Tibial nerve (tissue), 4 donors: ENCODE results near the gene GSN. TPM values are rescaled to one million over a fixed set of nuclear protein-coding genes. Genes with fewer than 3 reads are reported as not detected.

Source experiments
- DNase-seq, 2 donors: peaks; one replicate each; pipeline ENCODE4 v3.0.0-alpha.2; 2019; ENCODE audit warnings: low spot score in 2 of 2
- H3K27ac ChIP-seq, 4 donors: fragments of 200-600 bp; sonication (generic) in 3 of 4; one replicate each; pipeline ENCODE4 v1.5.1; 2017 to 2019; ENCODE audit warnings: mild to moderate bottlenecking in 1 of 4
- H3K27me3 ChIP-seq, 2 donors: fragments of 200-600 bp; sonication (generic) in 1 of 2; one replicate each; pipeline versions ENCODE4 v1.5.1 to v1.6.0; 2017 to 2019
- H3K36me3 ChIP-seq, 3 donors: fragments of 200-600 bp; sonication (generic); one replicate each; pipeline ENCODE4 v1.5.1; 2018 to 2019
- H3K4me1 ChIP-seq, 4 donors: fragments of 200-600 bp; sonication (generic) in 3 of 4; one replicate each; pipeline ENCODE4 v1.5.1; 2017 to 2019
- H3K4me3 ChIP-seq, 4 donors: fragments of 200-600 bp; sonication (generic) in 3 of 4; one replicate each; pipeline ENCODE4 v1.5.1; 2017 to 2019; ENCODE audit warnings: mild to moderate bottlenecking in 1 of 4, moderate library complexity in 1 of 4
- H3K9me3 ChIP-seq, 4 donors: fragments of 200-600 bp; sonication (generic) in 3 of 4; one replicate each; pipeline ENCODE4 v1.5.1; 2017 to 2019
- CTCF ChIP-seq, 5 experiments: fragments of 200-600 bp in 3 of 5; fragments of 450-650 bp in 2 of 5; sonication (generic) in 3 of 5; IDR thresholded peaks; one replicate each; pipeline ENCODE4 v1.5.1; 2016 to 2019; ENCODE audit warnings: antibody characterized with exemption in 5 of 5, mild to moderate bottlenecking in 3 of 5, moderate library complexity in 2 of 5
- EP300 ChIP-seq, 2 donors: sonication (generic); formaldehyde crosslinking; IDR thresholded peaks; one replicate each; pipeline ENCODE4 v1.6.1; 2017; ENCODE audit warnings: antibody characterized with exemption in 2 of 2, mild to moderate bottlenecking in 1 of 2
- POLR2A ChIP-seq, 2 donors: fragments of 450-650 bp; IDR thresholded peaks; one replicate each; pipeline ENCODE4 v1.6.1; 2017; ENCODE audit warnings: antibody characterized with exemption in 2 of 2, mild to moderate bottlenecking in 2 of 2, moderate library complexity in 2 of 2
- WGBS, 2 donors: methylation state at CpG; one replicate each; pipeline ENCODE4 v1.1.5; 2018; 5-methylcytosine and 5-hydroxymethylcytosine counted together
- total RNA-seq, 4 donors: library from RNA; depleted of rRNA; stranded (reverse); fragments of >200 nt; gene quantifications; one replicate each; pipeline ENCODE4 v1.1.0, GENCODE V29; 2016

The GSN gene
- total RNA-seq, 4 donors from 2014 or later, result 1,899 to 6,678 (median 4,539) TPM

GRCh38 chr9:121333950-121334773 lies 66.2 kb downstream of the GSN start:
- WGBS, 2 donors, result 66 to 67% methylated on average over 8 of the region's 8 CpGs
- TF ChIP-seq EP300 (IDR thresholded peaks at IDR 0.05), result no peak
- TF ChIP-seq POLR2A (IDR thresholded peaks at IDR 0.05), result no peak
- TF ChIP-seq CTCF (IDR thresholded peaks at IDR 0.05), result no peak
- H3K4me1 ChIP-seq, result peaks cover 0 to 41% (median 5%) of the 10 kb centered on the region in 4 donors
- H3K27me3 ChIP-seq, result no peaks in the 10 kb centered on the region
- DNase-seq, result no peak
- H3K27ac ChIP-seq, result peak overlapping the region in 3 of 4 donors; percentile 8 to 77 (median 48)
- no peak overlapping the region for H3K4me3 ChIP-seq
- H3K9me3 ChIP-seq, result no peaks in the 10 kb centered on the region
- peaks cover 8 to 97% (median 24%) of the 10 kb centered on the region in 3 donors for H3K36me3 ChIP-seq

DNA sequence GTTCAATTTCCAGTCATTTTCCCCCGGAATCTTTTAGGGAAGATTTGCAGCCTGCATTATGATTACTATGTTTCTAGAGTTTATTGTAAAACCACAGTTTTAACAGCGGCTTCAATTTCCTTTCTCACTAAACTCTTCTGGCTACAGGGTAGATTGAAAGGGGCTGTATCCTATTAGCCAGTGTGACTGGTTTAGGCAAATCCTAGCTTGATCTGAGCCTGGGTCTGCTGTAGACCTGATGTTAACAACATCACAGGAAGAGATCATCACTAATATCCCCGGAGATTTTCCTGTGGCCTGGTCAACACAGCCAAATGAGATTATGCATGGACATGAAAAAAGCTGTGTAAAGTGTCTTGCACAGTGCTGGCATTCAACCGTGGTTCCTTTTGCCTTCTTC lies 68.7 kb downstream of the GSN start:
- Histone ChIP-seq H3K27ac (peak overlapping the region in 2 of 4 donors; percentile 11 to 77), H3K4me1 (peaks cover 0 to 30% (median 2%) of the 10 kb centered on the region in 4 donors), H3K36me3 (peaks cover 3 to 89% (median 5%) of the 10 kb centered on the region in 3 donors), H3K27me3 (no peaks in the 10 kb centered on the region), H3K9me3 (no peaks in the 10 kb centered on the region), H3K4me3 (no peak overlapping the region)
- 73 to 81% methylated on average over 4 of the region's 4 CpGs for WGBS, 2 donors
- DNase-seq, result no peak
- TF ChIP-seq CTCF (IDR thresholded peaks at IDR 0.05), result no peak
- TF ChIP-seq POLR2A (IDR thresholded peaks at IDR 0.05), result no peak
- no peak for TF ChIP-seq EP300 (IDR thresholded peaks at IDR 0.05)

GRCh38 chr9:121339437-121339836 lies 71.5 kb downstream of the GSN start:
- Histone ChIP-seq H3K9me3 (no peaks in the 10 kb centered on the region), H3K36me3 (peaks cover 0 to 71% (median 3%) of the 10 kb centered on the region in 3 donors), H3K4me1 (peaks cover 0 to 9% (median 0%) of the 10 kb centered on the region in 4 donors), H3K4me3 (no peak overlapping the region), H3K27me3 (no peaks in the 10 kb centered on the region), H3K27ac (peak overlapping the region in 1 of 4 donors; percentile 52)
- DNase-seq, result no peak
- 67 to 82% methylated on average over 2 of the region's 2 CpGs for WGBS, 2 donors
- no peak for TF ChIP-seq EP300 (IDR thresholded peaks at IDR 0.05)
- TF ChIP-seq CTCF (IDR thresholded peaks at IDR 0.05), result no peak
- TF ChIP-seq POLR2A (IDR thresholded peaks at IDR 0.05), result no peak

DNA sequence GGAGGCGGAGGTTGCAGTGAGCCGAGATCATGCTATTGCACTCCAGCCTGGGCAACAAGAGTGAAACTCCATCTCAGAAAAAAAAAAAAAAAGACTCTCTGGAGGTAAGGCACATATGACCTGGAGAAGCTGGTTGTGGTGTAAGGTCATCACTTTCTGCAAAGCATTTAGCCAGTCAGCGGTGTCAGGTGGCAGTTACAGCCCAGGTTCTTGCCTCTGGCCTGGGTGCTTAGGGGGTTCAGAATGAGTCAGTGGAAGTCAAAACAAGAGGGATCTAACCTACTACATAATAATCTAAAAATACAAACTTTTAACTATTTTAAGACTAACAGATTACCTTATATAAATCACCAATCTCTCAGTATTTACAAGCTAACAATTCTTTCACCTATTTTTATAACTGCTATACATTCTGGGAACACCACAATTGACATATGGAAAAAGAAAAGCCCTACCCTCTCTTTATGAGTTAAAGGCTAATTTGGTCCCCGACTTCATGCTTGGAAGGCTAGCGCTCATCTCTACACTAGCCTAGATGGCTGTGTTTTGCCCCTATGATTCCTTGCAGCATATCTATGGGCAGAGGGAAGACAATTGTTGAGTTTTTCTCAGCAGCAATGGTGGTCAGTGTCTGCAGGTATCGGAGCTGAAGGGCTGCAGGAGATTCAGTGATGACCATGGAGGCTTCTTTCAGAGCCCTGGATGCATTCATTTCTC lies 72.9 kb downstream of the GSN start:
- Histone ChIP-seq H3K9me3 (no peaks in the 10 kb centered on the region), H3K4me3 (no peak overlapping the region), H3K36me3 (peaks cover 0 to 71% (median 3%) of the 10 kb centered on the region in 3 donors), H3K27ac (no peak overlapping the region), H3K27me3 (no peaks in the 10 kb centered on the region), H3K4me1 (peaks cover 0 to 19% (median 0%) of the 10 kb centered on the region in 4 donors)
- no peak for DNase-seq
- no peak for TF ChIP-seq POLR2A (IDR thresholded peaks at IDR 0.05)
- TF ChIP-seq EP300 (IDR thresholded peaks at IDR 0.05), result no peak
- no peak for TF ChIP-seq CTCF (IDR thresholded peaks at IDR 0.05)
- 90 to 95% methylated on average over 6 of the region's 6 CpGs for WGBS, 2 donors

GRCh38 chr9:121344184-121344583 lies 76.2 kb downstream of the GSN start:
- H3K9me3 ChIP-seq, result no peaks in the 10 kb centered on the region
- 33 to 50% methylated on average over 4 of the region's 4 CpGs for WGBS, 2 donors
- H3K4me1 ChIP-seq, result peaks cover 0 to 28% (median 0%) of the 10 kb centered on the region in 4 donors
- no peak for DNase-seq
- H3K36me3 ChIP-seq, result peaks cover under 1 to 74% (median 7%) of the 10 kb centered on the region in 3 donors
- TF ChIP-seq EP300 (IDR thresholded peaks at IDR 0.05) (no peak), POLR2A (IDR thresholded peaks at IDR 0.05) (no peak), CTCF (IDR thresholded peaks at IDR 0.05) (no peak)
- no peak overlapping the region for H3K4me3 ChIP-seq
- H3K27me3 ChIP-seq, result no peaks in the 10 kb centered on the region
- peak overlapping the region in 1 of 4 donors; percentile 49 for H3K27ac ChIP-seq
